Measurements from ENCODE around the gene VTN.

- TF ChIP-seq EZH2 (IDR thresholded peaks at IDR 0.05) (no peak), FOXP2 (optimal IDR thresholded peaks at IDR 0.05; ENCODE audit: control extremely low read depth, extremely low read length, insufficient read depth) (no peak)
Observed at GRCh38 chr17:28325211-28325610, 44.9 kb downstream of the VTN start.

Data from SK-N-MC (cell line).